Muscle layer of colon (tissue), 2 donors: ENCODE results near the gene VPS13A.

ENCODE experiments used
- H3K27ac ChIP-seq: one replicate; pipeline ENCODE4 v1.7.0; 2013; ENCODE audit warnings: low read depth, mild to moderate bottlenecking, low read length, moderate library complexity
- H3K27me3 ChIP-seq, 2 donors: one replicate each; pipeline ENCODE4 v1.7.0; 2013; ENCODE audit warnings: low read length in 2 of 2, mild to moderate bottlenecking in 2 of 2; ENCODE audit not compliant: insufficient read depth in 2 of 2, control insufficient read depth in 1 of 2
- H3K36me3 ChIP-seq: one replicate; pipeline ENCODE4 v1.7.0; 2013; ENCODE audit warnings: mild to moderate bottlenecking, low read length; ENCODE audit not compliant: insufficient read depth
- H3K4me1 ChIP-seq: one replicate; pipeline ENCODE4 v1.7.0; 2013; ENCODE audit warnings: mild to moderate bottlenecking, low read length; ENCODE audit not compliant: insufficient read depth
- H3K4me3 ChIP-seq, 2 donors: one replicate each; pipeline ENCODE4 v1.7.0; 2013; ENCODE audit warnings: low read length in 2 of 2, low read depth in 1 of 2, mild to moderate bottlenecking in 1 of 2, moderate library complexity in 1 of 2
- H3K9ac ChIP-seq: one replicate; pipeline ENCODE4 v1.7.0; 2013; ENCODE audit warnings: low read length
- H3K9me3 ChIP-seq: one replicate; pipeline ENCODE4 v1.7.0; 2013; ENCODE audit warnings: mild to moderate bottlenecking, low read length
- donor health status: abdominal sarcoma.
- donor health status: Adenocarcinoma of cecum.

Gene VPS13A

DNA sequence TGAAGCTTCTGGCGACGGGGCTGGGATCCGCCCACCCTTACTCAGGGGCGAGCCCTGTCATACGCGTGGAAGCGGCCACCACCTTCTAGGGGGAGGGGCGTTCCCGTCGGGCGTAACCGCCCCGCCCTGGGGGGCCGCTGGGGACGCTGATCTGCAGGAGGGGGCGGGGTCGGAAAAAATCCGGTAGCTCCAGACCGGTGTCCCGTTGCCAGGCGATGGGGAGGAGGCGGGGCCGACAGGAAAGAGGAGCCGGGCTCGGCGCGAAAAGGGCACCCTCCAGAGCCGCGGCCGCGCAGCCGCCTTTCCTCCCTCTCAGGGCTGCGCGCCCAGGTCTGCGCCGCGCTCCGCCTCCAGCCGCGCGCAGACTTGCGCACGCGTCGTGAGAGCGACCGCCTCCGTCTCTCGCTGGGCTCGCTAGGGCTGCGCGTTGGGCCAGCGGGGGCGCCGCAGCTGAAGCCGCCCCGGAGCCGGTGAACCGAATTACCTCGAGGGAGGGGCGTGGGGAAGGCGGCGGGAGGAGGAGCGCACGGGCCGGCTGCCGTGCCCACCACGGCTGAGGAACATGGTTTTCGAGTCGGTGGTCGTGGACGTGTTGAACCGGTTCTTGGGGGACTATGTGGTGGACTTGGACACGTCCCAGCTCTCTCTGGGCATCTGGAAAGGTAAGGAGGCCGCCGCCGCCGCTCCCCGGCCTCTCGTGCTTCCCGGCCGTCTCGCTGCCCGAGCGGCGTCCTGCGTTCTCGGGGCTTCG lies at the start of gene VPS13A:
Gene VPS13A, plus strand, starts transcription at position 392 of the 751 bp plus-strand sequence. Its CDS starts 171 bp downstream, at position 563.
- Histone ChIP-seq H3K4me3 (peak within 1 kb of the TSS; percentile 76 to 89), H3K9ac (peak within 1 kb of the TSS; percentile 68), H3K27me3 (no peaks in the 10 kb centered on the region), H3K36me3 (no peaks in the 10 kb centered on the region), H3K4me1 (peaks cover 12% of the 10 kb centered on the region), H3K9me3 (no peaks in the 10 kb centered on the region), H3K27ac (peak within 1 kb of the TSS; percentile 54)

DNA sequence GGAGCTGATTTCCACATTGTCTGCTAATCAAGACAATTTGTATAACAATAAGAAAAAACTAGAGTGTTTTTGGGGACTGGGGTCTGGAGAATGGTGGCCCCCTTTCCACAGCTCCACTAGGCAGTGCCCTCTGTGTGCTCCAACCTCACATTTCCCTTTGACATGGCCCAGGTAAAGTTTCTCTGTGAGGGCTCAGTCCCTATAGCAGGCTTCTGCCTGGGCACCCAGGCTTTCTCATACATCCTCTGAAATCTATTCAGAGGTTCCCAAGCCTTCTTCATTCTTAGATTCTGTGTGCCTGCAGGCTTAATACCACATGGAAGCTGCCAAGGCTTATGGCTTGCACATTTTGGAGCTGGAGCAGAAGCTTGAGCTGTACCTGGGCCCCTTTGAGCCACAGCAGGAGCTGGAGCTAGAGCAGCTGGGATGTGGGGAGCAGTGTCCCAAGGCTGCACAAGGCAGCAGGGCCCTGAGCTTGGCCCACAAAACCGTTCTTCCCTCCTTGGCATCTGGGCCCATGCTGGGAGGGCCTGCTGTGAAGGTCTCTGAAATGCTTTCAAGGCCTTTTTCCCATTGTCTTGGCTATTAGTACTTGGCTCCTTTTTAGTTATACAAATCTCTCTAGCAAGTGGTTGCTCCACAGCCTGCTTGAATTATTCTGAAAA lies 49.1 kb upstream of the VPS13A start:
- Histone ChIP-seq H3K4me3 (no peak overlapping the region), H3K36me3 (no peaks in the 10 kb centered on the region), H3K27ac (no peak overlapping the region), H3K4me1 (no peaks in the 10 kb centered on the region), H3K27me3 (peaks cover 0 to 3% of the 10 kb centered on the region in 2 donors), H3K9ac (no peak overlapping the region), H3K9me3 (no peaks in the 10 kb centered on the region)

DNA sequence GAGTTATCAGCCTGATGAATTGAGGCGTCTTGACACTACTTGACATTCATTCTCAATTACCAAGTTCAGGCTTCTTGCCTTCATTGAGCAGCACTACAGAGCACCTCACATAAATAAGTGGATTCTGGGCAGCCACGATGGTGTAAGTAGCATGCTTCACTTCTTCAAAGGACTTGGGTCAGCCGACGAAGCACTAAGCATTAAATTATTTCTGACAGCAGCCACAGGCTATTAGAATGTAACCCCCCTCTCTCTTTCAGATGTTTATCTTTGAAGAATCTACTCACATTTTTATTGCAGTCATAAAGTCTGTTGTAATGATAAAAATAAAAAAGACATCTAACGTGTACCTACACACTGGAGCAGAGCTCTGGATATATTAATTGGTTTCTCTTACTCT lies 45.9 kb upstream of the VPS13A start:
- no peaks in the 10 kb centered on the region for H3K9me3 ChIP-seq
- no peak overlapping the region for H3K4me3 ChIP-seq
- H3K27ac ChIP-seq = no peak overlapping the region
- no peaks in the 10 kb centered on the region for H3K36me3 ChIP-seq
- no peak overlapping the region for H3K9ac ChIP-seq
- no peaks in the 10 kb centered on the region for H3K4me1 ChIP-seq
- peaks cover 0 to 3% of the 10 kb centered on the region in 2 donors for H3K27me3 ChIP-seq

DNA sequence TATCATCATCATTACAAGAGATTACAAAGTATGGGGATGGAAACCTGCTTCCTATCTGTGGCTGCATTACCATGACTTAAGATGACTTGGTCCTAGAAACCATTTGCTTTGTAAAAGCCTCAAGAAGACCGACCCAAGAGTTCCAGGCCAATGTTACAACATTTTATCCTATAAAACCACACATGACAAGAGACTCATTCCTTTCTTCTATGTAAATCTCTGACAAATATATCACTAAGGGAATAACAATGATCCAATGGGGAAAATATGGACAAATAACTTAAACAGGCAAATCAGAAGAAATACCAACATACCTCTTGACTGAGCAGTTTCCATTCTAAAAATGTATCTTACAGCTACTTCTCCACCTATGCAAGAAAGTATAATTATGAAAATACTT lies 44.3 kb upstream of the VPS13A start:
- Histone ChIP-seq H3K9me3 (no peaks in the 10 kb centered on the region), H3K9ac (no peak overlapping the region), H3K27me3 (peaks cover 0 to 3% of the 10 kb centered on the region in 2 donors), H3K4me1 (no peaks in the 10 kb centered on the region), H3K27ac (no peak overlapping the region), H3K4me3 (no peak overlapping the region), H3K36me3 (no peaks in the 10 kb centered on the region)

DNA sequence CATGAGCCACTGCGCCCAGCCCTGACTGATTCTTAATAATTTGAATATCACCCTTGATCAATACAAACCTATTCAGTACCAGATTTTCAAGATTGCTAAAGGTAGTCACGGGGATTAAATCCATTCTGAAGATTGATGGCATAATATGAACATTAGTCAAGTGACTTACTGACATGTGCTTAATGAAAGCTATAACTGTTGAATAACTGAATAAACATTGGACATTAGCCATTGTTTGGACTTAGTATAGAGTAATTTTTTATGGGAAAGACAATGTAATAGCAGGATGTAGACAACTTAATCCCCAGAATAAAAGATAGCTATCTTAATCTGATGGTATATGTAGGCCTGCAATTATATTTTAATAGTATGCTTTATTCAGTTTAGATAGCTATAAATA lies 35.0 kb upstream of the VPS13A start:
- Histone ChIP-seq H3K27ac (no peak overlapping the region), H3K27me3 (no peaks in the 10 kb centered on the region), H3K36me3 (no peaks in the 10 kb centered on the region), H3K4me3 (no peak overlapping the region), H3K9me3 (no peaks in the 10 kb centered on the region), H3K9ac (no peak overlapping the region), H3K4me1 (no peaks in the 10 kb centered on the region)

GRCh38 chr9:77149879-77150278 lies 27.5 kb upstream of the VPS13A start:
- Histone ChIP-seq H3K36me3 (no peaks in the 10 kb centered on the region), H3K27me3 (peaks cover 0 to 5% of the 10 kb centered on the region in 2 donors), H3K9ac (no peak overlapping the region), H3K4me1 (no peaks in the 10 kb centered on the region), H3K9me3 (no peaks in the 10 kb centered on the region), H3K27ac (no peak overlapping the region), H3K4me3 (no peak overlapping the region)

- Histone ChIP-seq H3K4me3 (no peak overlapping the region), H3K27ac (no peak overlapping the region), H3K9ac (no peak overlapping the region), H3K27me3 (peaks cover 0 to 5% of the 10 kb centered on the region in 2 donors), H3K36me3 (no peaks in the 10 kb centered on the region), H3K9me3 (no peaks in the 10 kb centered on the region), H3K4me1 (no peaks in the 10 kb centered on the region)
These were observed 25.0 kb upstream of the VPS13A start for GRCh38 chr9:77152289-77152688.

DNA sequence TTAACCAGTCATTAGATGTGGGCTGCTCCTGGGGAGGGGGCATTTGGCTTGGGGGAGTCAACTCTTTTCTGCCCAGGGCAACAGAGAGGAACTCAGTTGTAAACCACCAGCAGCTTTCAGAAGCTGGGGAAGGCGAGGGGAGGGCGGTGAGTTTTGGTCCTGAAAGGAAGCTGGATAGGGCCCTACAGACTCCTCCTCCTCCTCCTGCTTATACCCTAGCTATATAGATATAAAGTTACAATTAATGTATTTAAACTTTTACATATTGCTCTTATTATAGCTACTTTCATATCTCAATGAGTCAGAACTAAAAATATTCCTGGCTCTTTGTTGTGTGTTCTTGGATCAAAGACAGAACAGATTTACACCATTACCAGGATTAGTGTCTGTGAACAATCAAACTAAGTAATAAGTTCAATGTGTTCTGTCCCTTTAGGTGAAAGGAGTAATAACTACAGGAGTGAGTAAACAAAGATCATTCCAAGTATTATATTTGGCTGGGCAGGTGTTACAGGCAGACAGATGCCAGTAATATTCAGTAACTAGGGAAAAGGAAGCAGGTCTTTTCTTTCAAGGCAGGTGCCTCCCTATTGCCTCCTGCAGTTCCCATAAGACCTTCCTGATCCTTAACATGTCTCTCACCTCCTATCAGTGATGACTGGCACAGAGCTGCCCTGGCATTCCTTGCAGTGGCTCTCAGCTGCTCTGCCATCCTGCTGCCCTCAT lies 20.5 kb upstream of the VPS13A start:
- Histone ChIP-seq H3K36me3 (no peaks in the 10 kb centered on the region), H3K4me3 (no peak overlapping the region), H3K4me1 (no peaks in the 10 kb centered on the region), H3K9me3 (no peaks in the 10 kb centered on the region), H3K27me3 (no peaks in the 10 kb centered on the region), H3K27ac (no peak overlapping the region), H3K9ac (no peak overlapping the region)

GRCh38 chr9:77158772-77159513 lies 18.4 kb upstream of the VPS13A start:
- Histone ChIP-seq H3K9me3 (no peaks in the 10 kb centered on the region), H3K4me3 (no peak overlapping the region), H3K36me3 (no peaks in the 10 kb centered on the region), H3K27me3 (no peaks in the 10 kb centered on the region), H3K9ac (no peak overlapping the region), H3K4me1 (no peaks in the 10 kb centered on the region), H3K27ac (no peak overlapping the region)

- Histone ChIP-seq H3K36me3 (no peaks in the 10 kb centered on the region), H3K9ac (no peak overlapping the region), H3K27ac (no peak overlapping the region), H3K4me3 (no peak overlapping the region), H3K27me3 (no peaks in the 10 kb centered on the region), H3K9me3 (no peaks in the 10 kb centered on the region), H3K4me1 (no peaks in the 10 kb centered on the region)
These were observed 16.1 kb upstream of the VPS13A start for GRCh38 chr9:77161191-77161590.

- no peak overlapping the region for H3K27ac ChIP-seq
- no peaks in the 10 kb centered on the region for H3K27me3 ChIP-seq
- H3K4me1 ChIP-seq = no peaks in the 10 kb centered on the region
- H3K4me3 ChIP-seq = no peak overlapping the region
- no peak overlapping the region for H3K9ac ChIP-seq
- H3K9me3 ChIP-seq = no peaks in the 10 kb centered on the region
- no peaks in the 10 kb centered on the region for H3K36me3 ChIP-seq
These were observed 15.4 kb upstream of the VPS13A start for GRCh38 chr9:77161966-77162365.
